HepG2 (cell line): Measurements from ENCODE around the gene JPT1. TPM values are rescaled to one million over a fixed set of nuclear protein-coding genes. Genes with fewer than 3 reads are reported as not detected.
A peak's percentile ranks its signal among the peaks of the same experiment; 100 is the strongest.

Experiments used
- FLYWCH1 ChIP-seq: sonication (generic); formaldehyde crosslinking; IDR thresholded peaks from 2 replicates; pipeline ENCODE4 v1.8.1; 2023; ENCODE audit warnings: mild to moderate bottlenecking, missing genetic modification reagents
- SP1 ChIP-seq, 2 experiments: fragments of 450-650 bp in 1 of 2; sonication (generic) in 1 of 2; formaldehyde crosslinking in 1 of 2; IDR thresholded peaks; 2 replicates each; pipeline versions ENCODE4 v1.4.0 to v1.6.1; 2016 to 2020; ENCODE audit warnings: missing genetic modification reagents in 1 of 2
- ZNF318 ChIP-seq: sonication (generic); formaldehyde crosslinking; IDR thresholded peaks from 2 replicates; pipeline ENCODE4 v1.4.0; 2020; ENCODE audit warnings: mild to moderate bottlenecking, missing genetic modification reagents
- ZNF460 ChIP-seq: sonication (generic); formaldehyde crosslinking; IDR thresholded peaks from 2 replicates; pipeline ENCODE4 v1.5.1; 2020; ENCODE audit warnings: missing genetic modification reagents, mild to moderate bottlenecking, borderline replicate concordance
- polyA plus RNA-seq, 8 experiments: library from polyadenylated mRNA; depleted of rRNA in 3 of 8; stranded (reverse) in 7 of 8; unstranded in 1 of 8; fragments of >200 nt; fragmentation: Illumina TruSeq in 4 of 8; extraction: Trizol in 4 of 8; gene quantifications; 2 replicates each; pipeline versions ENCODE4 v1.2.1 to v1.2.3, GENCODE V29; 2011 to 2016; ENCODE audit warnings: low read depth in 4 of 8, missing spikeins in 1 of 8, mixed read lengths in 1 of 8; ENCODE audit not compliant: insufficient read depth in 1 of 8
- total RNA-seq, 5 experiments: library from RNA; depleted of rRNA; stranded (reverse); fragments of >200 nt; fragmentation: Illumina TruSeq; extraction: Trizol; gene quantifications; 2 replicates each; pipeline ENCODE4 v1.2.3, GENCODE V29; 2016; ENCODE audit warnings: low read depth in 1 of 5
- TF ChIP-seq, protein P1 (sequence below): sonication (generic); formaldehyde crosslinking; IDR thresholded peaks from 2 replicates; pipeline ENCODE4 v1.4.0; 2020; ENCODE audit warnings: missing genetic modification reagents, borderline replicate concordance
- TF ChIP-seq, protein P2 (sequence below): sonication (generic); formaldehyde crosslinking; IDR thresholded peaks from 2 replicates; pipeline ENCODE4 v1.4.0; 2020; ENCODE audit warnings: missing genetic modification reagents
- TF ChIP-seq, protein P3 (sequence below): sonication (generic); formaldehyde crosslinking; conservative IDR thresholded peaks from 2 replicates; pipeline ENCODE4 v1.5.0; 2020; ENCODE audit warnings: missing genetic modification reagents
- TF ChIP-seq, protein P4 (sequence below): sonication (generic); formaldehyde crosslinking; IDR thresholded peaks from 2 replicates; pipeline ENCODE4 v1.4.0; 2020; ENCODE audit warnings: missing genetic modification reagents, borderline replicate concordance
- TF ChIP-seq, protein P5 (sequence below): sonication (generic); formaldehyde crosslinking; IDR thresholded peaks from 2 replicates; pipeline ENCODE4 v1.4.0; 2020; ENCODE audit warnings: missing genetic modification reagents

JPT1 gene
- total and polyA plus RNA-seq, 2 of the 13 experiments (the other 11 are each of a cell fraction or from before 2014, with no cell fraction given), result 43.3 to 256 TPM

GRCh38 chr17:75086496-75087181 is 67.7 kb downstream of the JPT1 start (continued):
- TF ChIP-seq, protein P1, sequence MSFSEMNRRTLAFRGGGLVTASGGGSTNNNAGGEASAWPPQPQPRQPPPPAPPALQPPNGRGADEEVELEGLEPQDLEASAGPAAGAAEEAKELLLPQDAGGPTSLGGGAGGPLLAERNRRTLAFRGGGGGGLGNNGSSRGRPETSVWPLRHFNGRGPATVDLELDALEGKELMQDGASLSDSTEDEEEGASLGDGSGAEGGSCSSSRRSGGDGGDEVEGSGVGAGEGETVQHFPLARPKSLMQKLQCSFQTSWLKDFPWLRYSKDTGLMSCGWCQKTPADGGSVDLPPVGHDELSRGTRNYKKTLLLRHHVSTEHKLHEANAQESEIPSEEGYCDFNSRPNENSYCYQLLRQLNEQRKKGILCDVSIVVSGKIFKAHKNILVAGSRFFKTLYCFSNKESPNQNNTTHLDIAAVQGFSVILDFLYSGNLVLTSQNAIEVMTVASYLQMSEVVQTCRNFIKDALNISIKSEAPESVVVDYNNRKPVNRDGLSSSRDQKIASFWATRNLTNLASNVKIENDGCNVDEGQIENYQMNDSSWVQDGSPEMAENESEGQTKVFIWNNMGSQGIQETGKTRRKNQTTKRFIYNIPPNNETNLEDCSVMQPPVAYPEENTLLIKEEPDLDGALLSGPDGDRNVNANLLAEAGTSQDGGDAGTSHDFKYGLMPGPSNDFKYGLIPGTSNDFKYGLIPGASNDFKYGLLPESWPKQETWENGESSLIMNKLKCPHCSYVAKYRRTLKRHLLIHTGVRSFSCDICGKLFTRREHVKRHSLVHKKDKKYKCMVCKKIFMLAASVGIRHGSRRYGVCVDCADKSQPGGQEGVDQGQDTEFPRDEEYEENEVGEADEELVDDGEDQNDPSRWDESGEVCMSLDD (CRISPR knock-in tag), result no peak; the same call in 1 of the 2 replicates
- no peak for TF ChIP-seq FLYWCH1 (CRISPR knock-in tag)
- TF ChIP-seq SP1 (IDR thresholded peaks at IDR 0.05), result no peak
- peak; percentile 5; the same call in 1 of the 2 replicates for TF ChIP-seq SP1 (CRISPR knock-in tag; IDR thresholded peaks at IDR 0.05)
- TF ChIP-seq, protein P2, sequence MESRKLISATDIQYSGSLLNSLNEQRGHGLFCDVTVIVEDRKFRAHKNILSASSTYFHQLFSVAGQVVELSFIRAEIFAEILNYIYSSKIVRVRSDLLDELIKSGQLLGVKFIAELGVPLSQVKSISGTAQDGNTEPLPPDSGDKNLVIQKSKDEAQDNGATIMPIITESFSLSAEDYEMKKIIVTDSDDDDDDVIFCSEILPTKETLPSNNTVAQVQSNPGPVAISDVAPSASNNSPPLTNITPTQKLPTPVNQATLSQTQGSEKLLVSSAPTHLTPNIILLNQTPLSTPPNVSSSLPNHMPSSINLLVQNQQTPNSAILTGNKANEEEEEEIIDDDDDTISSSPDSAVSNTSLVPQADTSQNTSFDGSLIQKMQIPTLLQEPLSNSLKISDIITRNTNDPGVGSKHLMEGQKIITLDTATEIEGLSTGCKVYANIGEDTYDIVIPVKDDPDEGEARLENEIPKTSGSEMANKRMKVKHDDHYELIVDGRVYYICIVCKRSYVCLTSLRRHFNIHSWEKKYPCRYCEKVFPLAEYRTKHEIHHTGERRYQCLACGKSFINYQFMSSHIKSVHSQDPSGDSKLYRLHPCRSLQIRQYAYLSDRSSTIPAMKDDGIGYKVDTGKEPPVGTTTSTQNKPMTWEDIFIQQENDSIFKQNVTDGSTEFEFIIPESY, result 0 out of 2 replicates have a peak, but pooled peaks have one; percentile 6
- TF ChIP-seq, protein P3, sequence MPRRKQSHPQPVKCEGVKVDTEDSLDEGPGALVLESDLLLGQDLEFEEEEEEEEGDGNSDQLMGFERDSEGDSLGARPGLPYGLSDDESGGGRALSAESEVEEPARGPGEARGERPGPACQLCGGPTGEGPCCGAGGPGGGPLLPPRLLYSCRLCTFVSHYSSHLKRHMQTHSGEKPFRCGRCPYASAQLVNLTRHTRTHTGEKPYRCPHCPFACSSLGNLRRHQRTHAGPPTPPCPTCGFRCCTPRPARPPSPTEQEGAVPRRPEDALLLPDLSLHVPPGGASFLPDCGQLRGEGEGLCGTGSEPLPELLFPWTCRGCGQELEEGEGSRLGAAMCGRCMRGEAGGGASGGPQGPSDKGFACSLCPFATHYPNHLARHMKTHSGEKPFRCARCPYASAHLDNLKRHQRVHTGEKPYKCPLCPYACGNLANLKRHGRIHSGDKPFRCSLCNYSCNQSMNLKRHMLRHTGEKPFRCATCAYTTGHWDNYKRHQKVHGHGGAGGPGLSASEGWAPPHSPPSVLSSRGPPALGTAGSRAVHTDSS (CRISPR knock-in tag), result 0 out of 2 replicates have a peak, but pooled peaks have one; percentile 40
- TF ChIP-seq, protein P4, sequence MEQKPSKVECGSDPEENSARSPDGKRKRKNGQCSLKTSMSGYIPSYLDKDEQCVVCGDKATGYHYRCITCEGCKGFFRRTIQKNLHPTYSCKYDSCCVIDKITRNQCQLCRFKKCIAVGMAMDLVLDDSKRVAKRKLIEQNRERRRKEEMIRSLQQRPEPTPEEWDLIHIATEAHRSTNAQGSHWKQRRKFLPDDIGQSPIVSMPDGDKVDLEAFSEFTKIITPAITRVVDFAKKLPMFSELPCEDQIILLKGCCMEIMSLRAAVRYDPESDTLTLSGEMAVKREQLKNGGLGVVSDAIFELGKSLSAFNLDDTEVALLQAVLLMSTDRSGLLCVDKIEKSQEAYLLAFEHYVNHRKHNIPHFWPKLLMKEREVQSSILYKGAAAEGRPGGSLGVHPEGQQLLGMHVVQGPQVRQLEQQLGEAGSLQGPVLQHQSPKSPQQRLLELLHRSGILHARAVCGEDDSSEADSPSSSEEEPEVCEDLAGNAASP, result peak; percentile 71
- no peak for TF ChIP-seq ZNF460
- TF ChIP-seq, protein P5, sequence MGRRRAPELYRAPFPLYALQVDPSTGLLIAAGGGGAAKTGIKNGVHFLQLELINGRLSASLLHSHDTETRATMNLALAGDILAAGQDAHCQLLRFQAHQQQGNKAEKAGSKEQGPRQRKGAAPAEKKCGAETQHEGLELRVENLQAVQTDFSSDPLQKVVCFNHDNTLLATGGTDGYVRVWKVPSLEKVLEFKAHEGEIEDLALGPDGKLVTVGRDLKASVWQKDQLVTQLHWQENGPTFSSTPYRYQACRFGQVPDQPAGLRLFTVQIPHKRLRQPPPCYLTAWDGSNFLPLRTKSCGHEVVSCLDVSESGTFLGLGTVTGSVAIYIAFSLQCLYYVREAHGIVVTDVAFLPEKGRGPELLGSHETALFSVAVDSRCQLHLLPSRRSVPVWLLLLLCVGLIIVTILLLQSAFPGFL, result no peak
- no peak for TF ChIP-seq ZNF318
